ENCODE measurements around the gene NCAPG2.

Gene NCAPG2

DNA sequence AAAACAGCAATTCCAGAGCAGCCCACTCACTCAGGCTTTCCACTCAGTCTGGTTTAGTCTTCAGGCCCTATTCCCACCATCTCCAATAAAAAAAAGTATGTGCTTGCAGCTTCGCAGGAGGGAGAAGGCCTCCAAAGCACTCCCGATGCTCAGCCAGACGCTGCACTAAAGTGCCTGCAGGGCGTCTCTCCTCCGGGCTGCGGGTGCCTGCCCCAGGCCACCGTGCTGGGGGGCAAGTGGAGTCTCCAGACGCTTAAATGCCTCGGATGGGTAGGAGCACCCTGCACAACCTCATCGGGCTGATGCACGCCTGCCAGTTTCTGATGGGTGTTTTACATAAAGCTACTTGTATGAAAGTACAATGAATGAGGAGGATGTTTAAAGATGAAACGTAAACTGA, 31.3 kb upstream of the NCAPG2 start:
- in situ Hi-C loops (cut with MboI; ENCODE audit: low sequenced_read_pairs) = no loop called here

DNA sequence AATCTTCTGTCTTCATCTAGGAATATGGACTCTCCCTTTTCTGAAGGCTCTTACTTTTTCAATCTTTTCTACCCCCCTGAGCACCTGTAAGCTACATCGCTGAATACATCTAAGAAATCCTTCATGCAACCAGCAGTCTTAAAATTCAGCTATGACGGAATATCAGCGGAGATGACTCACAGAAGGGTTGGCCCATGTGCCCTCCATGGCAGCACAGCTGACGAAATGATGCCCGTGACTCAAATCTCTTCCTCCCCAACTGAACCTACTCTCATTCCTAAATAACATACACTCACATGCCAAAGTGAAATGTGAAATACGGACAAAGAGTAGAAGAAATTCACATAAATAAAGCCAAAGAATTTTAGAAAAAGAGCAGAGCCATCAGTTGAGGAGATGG, 30.3 kb upstream of the NCAPG2 start:
- in situ Hi-C loops (cut with MboI; ENCODE audit: low sequenced_read_pairs) = no loop called here

DNA sequence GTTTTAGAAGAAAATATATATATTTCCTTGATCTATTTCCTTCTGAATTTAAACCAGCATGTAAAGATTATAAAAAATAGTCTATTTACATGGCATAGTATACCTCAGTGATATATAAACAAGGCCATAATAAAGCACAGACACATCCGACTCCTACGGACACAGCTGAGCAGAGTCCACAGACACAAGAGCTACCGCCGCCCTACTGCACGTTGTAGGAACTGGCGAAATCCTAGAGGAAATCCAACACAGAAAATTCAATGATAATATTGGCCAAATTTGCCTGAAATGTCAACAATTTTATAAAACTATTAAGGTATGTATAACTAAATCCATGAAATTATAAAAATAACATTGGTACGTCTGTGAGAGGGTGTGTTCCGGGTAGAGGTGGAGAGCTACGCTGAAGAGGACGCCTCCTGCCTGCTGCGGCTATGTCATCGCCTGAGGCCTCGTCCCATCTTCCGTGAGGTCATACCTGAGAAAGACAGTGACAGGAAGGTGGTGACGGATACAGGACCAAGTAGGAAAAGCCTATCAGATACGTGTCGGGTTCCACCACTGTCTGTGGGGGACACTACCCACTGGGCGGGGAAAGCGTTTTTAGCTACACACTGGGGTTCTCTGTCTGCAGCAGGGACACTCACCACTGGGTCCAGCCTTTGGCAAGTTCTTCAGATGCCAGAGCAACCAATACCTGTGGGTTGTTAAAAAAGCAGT, 29.3 kb upstream of the NCAPG2 start:
- in situ Hi-C loops (cut with MboI; ENCODE audit: low sequenced_read_pairs) = no loop called here

DNA sequence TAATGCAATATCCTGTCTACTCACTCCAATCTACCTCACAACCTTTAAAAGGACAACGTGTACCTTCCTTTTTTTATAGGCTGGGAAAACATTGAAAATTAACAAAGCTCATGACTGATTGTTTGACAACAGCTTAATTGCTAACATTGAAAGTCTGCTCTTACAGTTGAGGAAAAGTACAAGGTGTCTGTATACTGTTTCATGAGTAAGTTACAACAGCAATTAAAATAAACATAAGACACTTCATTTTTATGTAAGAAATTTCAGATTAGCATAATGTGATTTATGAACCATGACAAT, 28.6 kb upstream of the NCAPG2 start:
- in situ Hi-C loops (cut with MboI; ENCODE audit: low sequenced_read_pairs) = no loop called here

DNA sequence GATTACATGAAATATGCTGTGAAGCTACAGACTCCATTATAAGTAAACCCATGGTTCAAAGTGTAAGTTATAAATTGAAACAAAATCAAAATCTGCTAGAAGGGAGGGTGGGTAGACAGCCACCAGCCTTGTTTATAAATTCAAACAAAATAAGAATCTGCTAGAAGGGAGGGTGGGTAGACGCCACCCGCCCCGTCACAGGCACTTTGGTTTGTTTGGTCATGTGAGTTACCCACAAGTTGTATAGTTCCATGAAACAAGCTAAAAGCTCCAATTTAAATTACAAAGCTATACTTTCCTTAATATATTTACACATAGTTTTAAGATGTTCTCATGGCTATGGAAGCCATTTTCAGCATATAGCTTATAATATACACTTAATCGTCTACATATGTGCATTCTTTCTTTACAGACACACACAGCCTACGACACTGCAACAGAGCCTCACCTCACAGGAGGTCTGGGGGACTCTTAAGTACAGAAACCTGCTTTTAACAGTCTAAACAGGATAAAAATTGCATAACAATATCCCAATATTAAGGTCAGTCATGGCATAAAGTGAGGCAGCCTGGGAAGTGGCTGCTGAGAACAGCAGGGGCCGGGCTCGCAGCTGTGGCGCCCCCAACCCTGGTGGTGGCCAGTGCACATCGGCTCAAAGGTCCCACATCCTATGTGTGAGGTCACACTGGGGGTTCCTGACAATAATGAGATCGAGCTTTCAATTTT, 28.1 kb upstream of the NCAPG2 start:
- in situ Hi-C loops (cut with MboI; ENCODE audit: low sequenced_read_pairs) = no loop called here

DNA sequence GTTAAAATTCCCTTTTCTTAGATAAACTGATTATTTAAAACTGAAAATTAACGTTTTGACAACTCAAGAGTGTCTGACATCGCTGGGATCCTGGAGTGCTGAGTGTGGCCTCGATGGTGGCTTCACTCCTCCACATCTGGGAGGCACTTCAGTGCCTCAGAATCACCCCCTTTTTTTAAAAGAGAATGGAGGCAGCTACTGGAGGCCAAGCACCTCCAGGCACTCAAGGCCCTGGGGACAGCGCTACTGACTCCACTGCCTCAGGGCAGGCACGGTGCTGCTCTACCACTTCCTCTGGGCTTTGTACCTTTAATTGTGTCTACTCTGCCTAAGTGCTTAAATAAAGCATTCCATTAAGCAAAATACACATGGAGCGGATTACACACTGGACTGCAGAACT, 27.2 kb upstream of the NCAPG2 start:
- in situ Hi-C loops (cut with MboI; ENCODE audit: low sequenced_read_pairs) = no loop called here

DNA sequence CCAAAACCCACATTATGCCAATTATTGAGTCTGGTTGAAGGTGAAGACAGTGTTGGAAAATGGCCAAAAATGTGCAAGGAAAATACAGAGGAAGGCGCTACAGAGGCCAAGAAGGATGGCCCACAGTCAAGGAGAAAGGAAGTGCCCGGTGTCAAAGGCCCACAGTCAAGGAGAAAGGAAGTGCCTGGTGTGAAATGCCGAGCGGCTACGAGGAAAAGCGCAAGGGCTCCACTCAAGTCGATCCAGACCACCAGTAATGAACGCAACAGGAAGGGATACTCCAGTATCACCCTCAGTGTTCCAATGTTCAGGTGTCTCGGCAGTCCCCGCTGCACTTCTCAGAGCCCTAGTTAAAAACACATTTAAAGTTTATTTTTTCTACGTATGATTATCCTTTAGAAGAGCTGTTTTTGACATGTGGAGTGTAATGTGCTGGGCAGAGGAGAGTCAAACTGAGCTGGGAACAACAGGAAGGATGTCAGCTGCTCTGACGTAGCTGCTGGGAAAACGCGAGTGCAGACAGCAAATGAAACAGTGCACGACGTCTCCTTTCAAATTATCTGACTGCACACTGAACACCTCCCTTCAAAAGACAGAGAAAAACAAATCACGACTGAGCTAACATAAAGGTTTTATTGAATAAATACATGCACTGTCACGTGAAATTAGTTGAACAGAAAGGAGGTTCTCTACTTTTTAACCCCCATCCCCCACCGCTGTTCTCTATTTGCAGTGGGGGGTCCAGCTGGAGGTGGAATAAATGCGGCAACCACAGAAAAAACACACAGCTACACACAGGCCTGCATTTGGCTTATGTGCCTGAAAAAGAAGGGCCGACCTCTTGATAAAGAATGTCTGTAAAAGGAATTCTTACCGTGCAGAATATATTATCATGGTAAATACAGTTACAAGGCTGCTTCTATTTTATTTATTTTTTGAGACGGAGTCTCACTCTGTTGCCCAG, 26.1 kb upstream of the NCAPG2 start:
- in situ Hi-C loops (cut with MboI; ENCODE audit: low sequenced_read_pairs) = no loop called here

DNA sequence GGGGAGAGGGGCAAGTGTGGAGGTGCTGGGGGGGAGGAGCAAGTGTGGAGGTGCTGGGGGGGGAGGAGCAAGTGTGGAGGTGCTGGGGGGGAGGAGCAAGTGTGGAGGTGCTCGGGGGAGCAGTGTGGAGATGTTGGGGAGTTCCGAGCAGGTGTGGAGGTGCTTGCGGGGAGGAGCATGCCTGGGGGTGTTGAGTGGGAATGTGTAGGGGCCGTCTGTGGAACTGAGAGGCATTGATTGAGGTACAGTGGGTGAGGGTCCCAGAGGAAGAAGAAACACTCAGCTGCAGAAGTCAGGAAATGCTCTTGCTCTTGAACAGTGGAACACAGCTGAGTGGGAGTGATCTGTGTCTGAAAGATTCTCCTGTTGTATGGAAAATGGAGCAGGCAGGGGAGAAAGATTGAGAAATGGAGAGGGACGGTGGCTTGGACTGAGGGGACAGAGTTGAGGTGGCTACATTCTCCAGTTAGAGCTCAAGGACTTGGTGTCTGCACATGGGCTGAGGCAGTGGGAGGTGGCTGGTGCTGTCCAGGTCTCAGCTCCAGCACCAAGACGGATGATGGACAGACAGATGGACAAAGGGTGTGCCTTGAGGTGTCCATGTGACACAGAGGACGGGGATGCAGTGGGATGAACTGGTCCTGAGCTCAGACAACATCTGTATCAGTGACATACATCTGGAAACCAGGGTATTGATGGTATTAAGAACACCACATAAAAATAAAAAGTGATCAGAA, 25.2 kb upstream of the NCAPG2 start:
- in situ Hi-C loops (cut with MboI; ENCODE audit: low sequenced_read_pairs) = no loop called here

DNA sequence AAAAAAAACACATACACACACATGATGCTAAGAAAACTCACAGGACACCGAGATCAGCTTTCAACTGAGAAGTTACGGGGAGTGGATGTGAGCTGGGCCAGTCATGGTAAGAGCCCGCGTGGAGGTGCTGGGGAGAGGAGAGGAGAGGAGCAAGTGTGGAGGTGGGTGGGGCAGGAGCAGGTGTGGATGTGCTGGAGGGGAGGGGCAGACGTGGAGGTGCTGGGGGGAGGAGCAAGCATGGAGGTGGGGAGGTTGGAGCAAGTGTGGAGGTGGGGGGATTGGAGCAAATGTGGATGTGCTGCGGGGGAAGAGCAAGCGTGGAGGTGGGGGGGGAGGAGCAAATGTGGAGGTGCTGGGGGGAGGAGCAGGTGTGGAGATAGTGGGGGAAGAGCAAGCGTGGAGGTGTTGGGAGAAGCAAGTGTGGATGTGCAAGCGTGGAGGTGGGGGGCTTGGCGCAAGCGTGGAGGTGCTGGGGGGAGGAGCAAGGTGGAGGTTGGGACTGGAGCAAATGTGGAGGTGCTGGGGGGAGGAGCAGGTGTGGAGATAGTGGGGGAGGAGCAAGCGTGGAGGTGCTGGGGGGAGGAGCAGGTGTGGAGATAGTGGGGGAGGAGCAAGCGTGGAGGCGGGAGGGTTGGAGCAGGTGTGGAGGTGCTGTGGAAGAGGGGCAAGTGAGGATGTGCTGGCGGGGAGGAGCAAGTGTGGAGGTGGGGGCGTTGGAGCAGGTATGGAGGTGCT, 24.5 kb upstream of the NCAPG2 start:
- in situ Hi-C loops (cut with MboI; ENCODE audit: low sequenced_read_pairs) = no loop called here

DNA sequence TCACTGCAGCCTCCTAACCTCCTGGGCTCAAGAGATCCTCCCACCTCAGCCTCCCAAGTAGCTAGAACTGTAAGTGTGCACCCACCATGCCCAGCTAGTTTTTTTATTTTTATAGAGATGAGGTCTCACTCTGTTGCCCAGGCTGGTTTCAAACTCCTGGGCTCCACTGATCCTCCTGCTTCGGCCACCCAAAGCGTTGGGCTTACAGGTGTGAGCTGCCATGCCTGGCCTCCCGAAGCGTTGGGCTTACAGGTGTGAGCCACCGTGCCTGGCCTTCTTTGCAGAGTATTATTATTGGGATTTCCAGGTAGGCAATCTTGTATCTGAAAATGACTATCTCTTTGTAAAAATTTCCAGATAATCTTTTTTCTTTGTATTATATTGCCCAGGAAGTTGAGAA, 23.1 kb upstream of the NCAPG2 start:
- in situ Hi-C loops (cut with MboI; ENCODE audit: low sequenced_read_pairs) = no loop called here

DNA sequence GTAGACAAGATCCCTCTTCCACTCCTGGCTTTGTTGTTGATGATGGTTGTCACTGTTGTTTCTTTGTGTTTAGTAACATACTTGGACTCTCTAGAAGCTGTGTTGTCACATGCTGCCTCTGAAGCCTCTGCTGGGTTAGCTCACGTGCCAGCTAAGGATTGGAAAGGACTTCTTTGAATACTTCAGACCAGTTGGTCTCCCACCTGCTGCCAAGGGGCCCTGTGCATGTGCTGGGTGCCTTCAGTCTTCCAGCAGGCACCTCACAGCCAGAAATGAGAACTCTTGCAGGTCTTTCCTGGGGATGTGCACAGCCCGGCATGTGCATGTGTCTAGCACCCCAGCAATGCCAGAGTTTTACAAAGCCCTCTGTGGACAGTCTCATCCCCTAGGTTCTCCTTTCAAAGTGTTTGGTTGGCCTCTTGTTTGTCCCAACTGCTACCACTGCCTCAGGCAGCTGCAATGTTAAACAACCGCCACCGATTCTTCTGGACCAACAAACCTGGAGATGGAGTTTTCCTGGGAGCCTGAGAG, 21.7 kb upstream of the NCAPG2 start:
- in situ Hi-C loops (cut with MboI; ENCODE audit: low sequenced_read_pairs) = no loop called here

DNA sequence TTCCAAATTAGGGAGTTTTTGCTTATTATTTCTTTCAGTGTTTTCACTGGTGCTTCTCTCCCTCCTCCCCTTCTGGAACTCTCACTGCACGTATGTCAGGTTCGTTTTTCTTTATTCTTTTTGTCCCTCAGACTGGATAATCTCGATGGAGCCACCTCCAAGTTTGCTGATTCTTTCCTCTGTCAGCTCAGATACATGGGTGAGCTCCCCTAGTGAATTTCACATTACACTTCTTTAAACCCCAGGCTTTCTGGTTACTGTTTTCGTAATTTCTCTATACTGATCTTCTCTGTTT, 20.8 kb upstream of the NCAPG2 start:
- in situ Hi-C loops (cut with MboI; ENCODE audit: low sequenced_read_pairs) = no loop called here

DNA sequence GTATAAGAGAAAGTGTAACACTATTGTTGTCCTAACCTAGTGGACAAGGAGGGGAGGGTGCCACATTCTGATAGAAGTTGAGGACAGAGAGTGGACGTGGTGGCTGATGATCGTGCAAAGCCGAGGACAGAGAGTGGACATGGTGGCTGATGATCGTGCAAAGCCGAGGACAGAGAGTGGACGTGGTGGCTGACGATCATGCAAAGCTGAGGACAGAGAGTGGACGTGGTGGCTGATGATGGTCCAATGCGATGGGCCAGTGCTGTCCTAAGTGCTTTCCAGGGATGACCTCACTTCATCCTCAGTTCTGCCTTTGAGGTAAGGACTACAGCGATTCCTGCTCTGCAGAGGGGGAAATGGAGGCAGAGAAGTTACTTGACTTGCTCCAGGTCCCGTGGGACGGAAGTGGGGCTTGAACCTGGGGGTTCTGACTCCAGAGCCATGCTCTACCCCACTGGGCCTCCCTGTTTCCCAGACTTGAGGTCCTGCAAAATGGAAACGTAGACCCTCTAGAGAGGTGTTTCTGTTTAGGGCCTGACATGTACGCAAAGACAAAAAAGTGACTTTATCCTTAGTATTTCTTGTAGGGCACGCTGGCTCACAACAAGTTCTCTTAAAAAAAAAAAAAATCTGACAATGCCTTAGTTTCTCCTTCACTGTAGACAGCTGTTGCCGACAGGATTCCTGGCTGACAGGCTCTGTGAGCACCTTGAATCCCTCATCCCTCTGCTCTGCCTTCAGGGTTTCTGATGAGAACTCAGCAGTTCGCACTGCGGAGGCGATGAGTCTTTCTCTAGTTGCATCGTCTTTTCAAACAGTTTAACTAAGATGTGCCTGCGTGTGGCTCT, 20.3 kb upstream of the NCAPG2 start:
- in situ Hi-C loops (cut with MboI; ENCODE audit: low sequenced_read_pairs) = no loop called here

DNA sequence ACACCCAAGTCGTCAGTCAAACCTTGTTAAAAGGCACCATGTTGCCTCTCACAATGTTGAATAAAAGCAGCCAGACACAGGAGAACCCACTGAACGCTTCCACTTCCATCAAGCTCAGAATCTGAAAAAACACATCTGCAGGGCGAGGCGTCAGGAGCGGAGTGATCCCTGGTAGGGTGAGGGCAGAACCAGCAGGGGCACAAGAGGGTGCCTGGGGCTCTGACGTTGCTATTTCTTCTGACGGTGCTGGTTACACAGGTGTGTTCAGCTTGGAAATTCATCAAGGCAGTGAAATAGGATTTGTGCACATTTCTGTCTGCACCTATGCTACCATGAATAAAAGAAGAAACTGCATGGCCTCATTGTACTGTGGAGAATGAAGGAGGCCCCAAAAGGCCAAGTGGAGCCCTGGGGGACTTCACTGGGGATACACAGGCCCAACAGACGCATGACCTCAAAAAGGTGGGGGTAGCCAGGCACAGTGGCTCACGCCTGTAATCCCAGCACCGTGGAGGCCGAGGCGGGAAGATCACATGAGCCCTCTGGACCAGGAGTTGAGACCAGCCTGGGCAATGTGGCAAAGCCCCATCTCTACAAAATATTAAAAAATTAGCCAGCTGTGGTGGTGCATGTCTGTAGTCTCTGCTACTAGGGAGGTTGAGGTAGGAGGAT, 19.2 kb upstream of the NCAPG2 start:
- in situ Hi-C loops (cut with MboI; ENCODE audit: low sequenced_read_pairs) = no loop called here

DNA sequence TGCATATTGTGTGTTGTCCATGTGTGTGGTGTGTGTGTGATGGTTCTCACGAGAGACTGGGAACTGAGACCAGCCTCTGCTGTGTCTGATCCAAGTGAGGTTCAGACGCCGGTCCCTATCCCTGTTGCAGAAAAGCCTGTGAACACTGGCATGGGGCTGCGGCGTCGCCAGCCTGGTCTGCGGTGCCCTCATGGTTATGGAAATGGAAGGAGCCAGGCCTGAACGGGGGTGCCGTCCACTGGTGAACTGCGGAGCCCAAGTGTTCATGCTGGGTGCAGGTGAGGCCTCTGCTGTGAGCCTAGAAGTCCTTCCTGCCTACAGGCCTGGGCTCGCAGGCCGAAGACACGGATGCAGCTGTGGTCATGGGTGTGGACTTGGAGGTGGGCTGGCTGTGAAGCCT, 18.7 kb upstream of the NCAPG2 start:
- in situ Hi-C loops (cut with MboI; ENCODE audit: low sequenced_read_pairs) = no loop called here

DNA sequence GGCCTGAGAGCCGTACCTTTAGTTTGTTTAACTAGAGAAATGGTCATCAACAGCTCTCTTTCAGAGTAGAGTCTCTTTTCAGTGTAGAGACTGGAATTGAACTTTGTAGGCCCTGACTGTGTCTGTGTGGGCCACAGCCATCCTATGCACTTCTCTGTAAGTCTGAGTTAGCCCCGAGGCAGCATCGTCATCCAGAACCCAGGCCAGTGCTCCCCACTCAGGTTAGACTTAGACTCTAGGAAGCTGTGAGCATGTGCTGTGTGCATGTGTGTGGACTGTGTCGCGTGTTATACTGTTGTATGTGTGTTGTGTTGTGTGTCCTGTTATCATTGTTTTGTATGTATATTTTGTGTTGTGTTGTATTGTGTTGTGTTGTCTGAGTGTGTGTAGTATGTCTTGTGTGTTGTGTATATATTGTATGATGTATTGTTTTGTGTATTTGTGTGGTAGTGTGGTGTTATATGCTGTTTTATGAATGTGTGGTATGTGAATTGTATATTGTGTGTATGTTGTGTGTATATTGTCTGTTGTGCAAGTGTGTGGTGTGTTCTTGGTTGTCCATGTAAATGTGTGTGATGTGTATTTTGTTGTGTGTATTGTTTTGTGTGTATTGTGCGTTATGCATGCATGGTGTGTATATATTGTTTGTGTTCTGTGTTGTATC, 18.1 kb upstream of the NCAPG2 start:
- in situ Hi-C loops (cut with MboI; ENCODE audit: low sequenced_read_pairs) = no loop called here

DNA sequence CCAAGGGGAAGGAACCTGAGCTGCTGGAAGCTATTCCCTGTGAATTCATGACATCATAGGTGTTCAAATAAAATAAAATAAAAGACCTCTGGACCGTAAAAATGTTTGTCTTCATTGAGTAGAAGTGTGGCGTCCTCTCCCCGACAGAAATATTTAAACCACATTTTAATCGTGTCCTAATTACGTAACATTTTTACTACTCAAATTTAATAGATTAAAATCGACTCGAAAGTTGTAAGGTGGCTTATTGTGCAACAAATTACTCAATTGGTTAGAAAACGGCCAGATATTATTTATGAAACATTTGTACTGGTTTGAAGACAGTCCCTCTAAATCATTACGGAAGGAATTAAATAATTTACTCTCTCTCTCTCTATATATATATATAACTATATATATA, 15.5 kb upstream of the NCAPG2 start:
- in situ Hi-C loops (cut with MboI; ENCODE audit: low sequenced_read_pairs) = no loop called here

DNA sequence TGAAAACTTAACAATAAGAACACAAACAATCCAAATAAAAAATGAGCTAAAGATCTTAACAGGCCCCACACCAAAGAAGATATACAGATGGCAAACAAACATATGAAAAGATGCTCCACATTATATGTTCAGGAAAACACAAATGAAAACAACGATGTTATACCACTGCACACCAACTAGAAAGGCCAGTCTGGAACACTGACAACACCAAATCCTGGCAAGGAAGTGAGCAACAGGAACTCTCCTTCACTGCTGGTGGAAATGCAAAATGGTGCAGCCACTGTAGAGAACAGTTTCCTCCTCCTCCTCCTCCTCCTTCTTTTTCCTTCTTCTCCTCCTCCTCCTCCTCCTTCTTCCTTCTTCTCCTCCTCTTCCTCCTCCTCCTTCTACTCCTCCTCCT, 12.2 kb upstream of the NCAPG2 start:
- in situ Hi-C loops (cut with MboI; ENCODE audit: low sequenced_read_pairs) = no loop called here

Data from HL-60/S4 treated with phorbol 12-myristate 13-acetate at 8.2 ng/mL for 4 days and 3 days (cell line).